Osteocyte (in vitro differentiated cells): Measurements from ENCODE around the gene SORCS1. TPM values are rescaled to one million over a fixed set of nuclear protein-coding genes. Genes with fewer than 3 reads are reported as not detected.

ENCODE experiments used
- DNase-seq: peaks from one replicate; pipeline ENCODE4 v3.0.0; 2021; ENCODE audit warnings: mixed read lengths; ENCODE audit not compliant: unreplicated experiment; ENCODE audit errors: extremely low spot score
- H3K27ac Mint-ChIP-seq: one replicate; pipeline ENCODE4 v1.8.0; 2021; ENCODE audit warnings: mild to moderate bottlenecking, mixed read lengths; ENCODE audit not compliant: unreplicated experiment
- H3K27me3 Mint-ChIP-seq: one replicate; pipeline ENCODE4 v1.8.0; 2021; ENCODE audit warnings: mixed read lengths; ENCODE audit not compliant: unreplicated experiment
- H3K36me3 Mint-ChIP-seq: one replicate; pipeline ENCODE4 v1.8.0; 2021; ENCODE audit warnings: mixed read lengths; ENCODE audit not compliant: unreplicated experiment
- H3K4me1 Mint-ChIP-seq: one replicate; pipeline ENCODE4 v1.8.0; 2021; ENCODE audit warnings: mixed read lengths; ENCODE audit not compliant: unreplicated experiment
- H3K4me3 Mint-ChIP-seq: one replicate; pipeline ENCODE4 v1.8.0; 2021; ENCODE audit warnings: mild to moderate bottlenecking, moderate library complexity, mixed read lengths; ENCODE audit not compliant: unreplicated experiment
- H3K9me3 Mint-ChIP-seq: one replicate; pipeline ENCODE4 v1.8.0; 2021; ENCODE audit warnings: mixed read lengths; ENCODE audit not compliant: unreplicated experiment
- CTCF ChIP-seq: fragments of 200-600 bp; sonication (generic); IDR thresholded peaks from 2 replicates; pipeline ENCODE4 v1.5.0; 2021; ENCODE audit warnings: antibody characterized with exemption, mild to moderate bottlenecking, moderate library complexity
- total RNA-seq: library from RNA; stranded (reverse); gene quantifications from 2 replicates; pipeline ENCODE4 v1.2.1, GENCODE V29; 2021

Gene SORCS1
- total RNA-seq, 1 donor from 2014 or later: not detected

- Mint-ChIP-seq H3K27ac (no peak overlapping the region), H3K9me3 (peaks cover 12% of the 10 kb centered on the region), H3K27me3 (no peaks in the 10 kb centered on the region), H3K4me3 (no peak overlapping the region), H3K4me1 (no peaks in the 10 kb centered on the region), H3K36me3 (no peaks in the 10 kb centered on the region)
- no peak for DNase-seq
- no peak for TF ChIP-seq CTCF
Observed at GRCh38 chr10:106981452-106982075, 182.9 kb downstream of the SORCS1 start.

GRCh38 chr10:106980495-106981451, 183.7 kb downstream of the SORCS1 start:
- peaks cover 12% of the 10 kb centered on the region for H3K9me3 Mint-ChIP-seq
- no peak for TF ChIP-seq CTCF
- H3K4me3 Mint-ChIP-seq: no peak overlapping the region
- H3K27ac Mint-ChIP-seq: no peak overlapping the region
- H3K27me3 Mint-ChIP-seq: no peaks in the 10 kb centered on the region
- DNase-seq: no peak
- no peaks in the 10 kb centered on the region for H3K4me1 Mint-ChIP-seq
- no peaks in the 10 kb centered on the region for H3K36me3 Mint-ChIP-seq

DNA sequence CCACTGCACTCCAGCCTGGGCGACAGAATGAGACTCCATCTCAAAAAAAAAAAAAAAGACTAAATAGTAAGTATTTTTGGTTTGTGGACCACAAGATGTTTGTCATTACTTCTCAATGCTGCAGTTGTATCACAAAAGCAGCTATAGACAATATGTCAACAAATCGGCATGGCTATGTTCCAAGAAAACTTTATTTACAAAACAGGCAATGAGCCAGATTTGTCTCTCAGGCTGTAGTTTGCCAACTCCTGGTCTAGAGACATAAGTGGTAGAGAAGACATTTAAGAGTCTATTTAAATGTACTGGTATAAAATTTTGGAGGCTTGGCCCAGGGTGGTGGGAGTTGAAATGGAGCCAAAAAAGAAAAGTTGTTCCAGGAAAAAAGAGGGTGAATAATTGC, 185.8 kb downstream of the SORCS1 start:
- no peaks in the 10 kb centered on the region for H3K4me1 Mint-ChIP-seq

GRCh38 chr10:106973716-106974115, 190.8 kb downstream of the SORCS1 start:
- no peak for TF ChIP-seq CTCF
- no peak overlapping the region for H3K4me3 Mint-ChIP-seq
- H3K4me1 Mint-ChIP-seq: no peaks in the 10 kb centered on the region
- peaks cover 31% of the 10 kb centered on the region for H3K9me3 Mint-ChIP-seq
- no peaks in the 10 kb centered on the region for H3K27me3 Mint-ChIP-seq
- no peak for DNase-seq
- no peak overlapping the region for H3K27ac Mint-ChIP-seq
- no peaks in the 10 kb centered on the region for H3K36me3 Mint-ChIP-seq

More for the DNA sequence above, 185.8 kb downstream of the SORCS1 start:
- no peak overlapping the region for H3K27ac Mint-ChIP-seq
- DNase-seq: no peak
- no peak overlapping the region for H3K4me3 Mint-ChIP-seq
- H3K36me3 Mint-ChIP-seq: no peaks in the 10 kb centered on the region
- peaks cover 12% of the 10 kb centered on the region for H3K9me3 Mint-ChIP-seq
- H3K27me3 Mint-ChIP-seq: no peaks in the 10 kb centered on the region
- no peak for TF ChIP-seq CTCF

- H3K4me3 Mint-ChIP-seq: no peak overlapping the region
- H3K4me1 Mint-ChIP-seq: no peaks in the 10 kb centered on the region
- no peaks in the 10 kb centered on the region for H3K27me3 Mint-ChIP-seq
- no peak for TF ChIP-seq CTCF
- DNase-seq: no peak
- H3K9me3 Mint-ChIP-seq: peaks cover 34% of the 10 kb centered on the region
- H3K36me3 Mint-ChIP-seq: no peaks in the 10 kb centered on the region
- H3K27ac Mint-ChIP-seq: no peak overlapping the region
Observed at GRCh38 chr10:106973288-106973687, 191.2 kb downstream of the SORCS1 start.
